ENCODE measurements around the gene CIB1. TPM values are rescaled to one million over a fixed set of nuclear protein-coding genes. Genes with fewer than 3 reads are reported as not detected.
A peak's percentile ranks its signal among the peaks of the same experiment; 100 is the strongest.

CIB1 gene
- total and polyA plus RNA-seq, 2 experiments from 2014 or later = 53.3 to 163 TPM

DNA sequence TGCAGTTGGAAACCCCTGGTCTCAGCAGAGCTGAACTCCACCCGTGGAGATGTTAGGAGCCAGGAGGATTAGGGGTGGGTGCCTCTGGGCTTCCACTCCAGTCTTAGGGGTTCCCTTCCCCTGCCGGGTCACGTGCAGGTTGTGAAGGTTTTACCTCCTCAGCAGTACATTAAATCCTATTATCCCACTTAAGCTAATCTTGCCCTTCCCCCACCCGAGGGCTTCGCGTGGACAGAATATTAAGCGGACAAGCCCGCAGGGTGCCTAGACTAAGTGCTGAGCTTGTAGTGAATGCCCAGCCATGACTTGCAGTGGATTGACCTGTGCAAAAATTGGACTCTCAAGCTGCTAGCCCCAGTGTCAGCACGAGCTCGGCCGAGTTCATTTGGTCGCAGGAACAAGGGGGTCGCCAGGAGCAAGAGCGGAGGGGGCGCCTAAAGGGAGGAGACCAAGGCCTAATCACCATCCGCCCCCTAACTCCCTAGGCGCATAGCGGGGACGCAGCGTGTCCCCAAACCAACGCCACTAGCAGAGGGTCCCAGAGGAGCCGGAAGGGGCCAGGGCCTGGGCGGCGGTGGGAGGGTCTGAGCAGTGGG, 33.1 kb downstream of the CIB1 start:
- H3K4me1 ChIP-seq (ENCODE audit: insufficient read depth) = peaks cover 21% of the 10 kb centered on the region
- peaks cover 28% of the 10 kb centered on the region for H4K20me1 ChIP-seq (ENCODE audit: insufficient read depth, poor library complexity, severe bottlenecking)
- no peaks in the 10 kb centered on the region for H3K27me3 ChIP-seq
- H3K36me3 ChIP-seq (replicated peaks; ENCODE audit: insufficient read depth, low read depth) = no peaks in the 10 kb centered on the region
- peak overlapping the region; percentile 91 for H2AFZ ChIP-seq
- peak overlapping the region; percentile 100 for H3K4me3 ChIP-seq
- H3K27ac ChIP-seq = peak overlapping the region; percentile 94
- H3K9me2 ChIP-seq (replicated peaks; ENCODE audit: insufficient read depth) = no peaks in the 10 kb centered on the region
- peak overlapping the region; percentile 97 for H3K4me2 ChIP-seq
- H3K9me3 ChIP-seq (ENCODE audit: low read depth) = no peaks in the 10 kb centered on the region
- H3K79me2 ChIP-seq = peaks cover 41% of the 10 kb centered on the region
- no peak for TF ChIP-seq EZH2 (IDR thresholded peaks at IDR 0.05; ENCODE audit: borderline replicate concordance)
- TF ChIP-seq, protein P1, sequence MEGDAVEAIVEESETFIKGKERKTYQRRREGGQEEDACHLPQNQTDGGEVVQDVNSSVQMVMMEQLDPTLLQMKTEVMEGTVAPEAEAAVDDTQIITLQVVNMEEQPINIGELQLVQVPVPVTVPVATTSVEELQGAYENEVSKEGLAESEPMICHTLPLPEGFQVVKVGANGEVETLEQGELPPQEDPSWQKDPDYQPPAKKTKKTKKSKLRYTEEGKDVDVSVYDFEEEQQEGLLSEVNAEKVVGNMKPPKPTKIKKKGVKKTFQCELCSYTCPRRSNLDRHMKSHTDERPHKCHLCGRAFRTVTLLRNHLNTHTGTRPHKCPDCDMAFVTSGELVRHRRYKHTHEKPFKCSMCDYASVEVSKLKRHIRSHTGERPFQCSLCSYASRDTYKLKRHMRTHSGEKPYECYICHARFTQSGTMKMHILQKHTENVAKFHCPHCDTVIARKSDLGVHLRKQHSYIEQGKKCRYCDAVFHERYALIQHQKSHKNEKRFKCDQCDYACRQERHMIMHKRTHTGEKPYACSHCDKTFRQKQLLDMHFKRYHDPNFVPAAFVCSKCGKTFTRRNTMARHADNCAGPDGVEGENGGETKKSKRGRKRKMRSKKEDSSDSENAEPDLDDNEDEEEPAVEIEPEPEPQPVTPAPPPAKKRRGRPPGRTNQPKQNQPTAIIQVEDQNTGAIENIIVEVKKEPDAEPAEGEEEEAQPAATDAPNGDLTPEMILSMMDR (IDR thresholded peaks at IDR 0.05; ENCODE audit: poor library complexity) = no peak
- TF ChIP-seq EZH2phosphoT487 (IDR thresholded peaks at IDR 0.05; ENCODE audit: low read depth, severe bottlenecking, unreplicated experiment) = no peak
- DNase-seq (ENCODE audit: low spot score) = no peak
- WGBS (ENCODE audit: low lambda C conversion rate, missing lambda C conversion rate) = 9% methylated on average over 24 of the region's 24 CpGs

GRCh38 chr15:90194655-90195054, 39.1 kb downstream of the CIB1 start:
- Histone ChIP-seq H3K4me2 (no peak overlapping the region), H3K4me1 (ENCODE audit: insufficient read depth) (peaks cover 27% of the 10 kb centered on the region), H3K9me3 (ENCODE audit: low read depth) (no peaks in the 10 kb centered on the region), H3K27me3 (no peaks in the 10 kb centered on the region), H3K9me2 (replicated peaks; ENCODE audit: insufficient read depth) (no peaks in the 10 kb centered on the region), H3K36me3 (replicated peaks; ENCODE audit: insufficient read depth, low read depth) (no peaks in the 10 kb centered on the region), H3K79me2 (peaks cover 26% of the 10 kb centered on the region), H3K4me3 (no peak overlapping the region), H3K27ac (no peak overlapping the region), H2AFZ (no peak overlapping the region), H4K20me1 (ENCODE audit: insufficient read depth, poor library complexity, severe bottlenecking) (no peaks in the 10 kb centered on the region)
- WGBS (ENCODE audit: low lambda C conversion rate, missing lambda C conversion rate) = 96% methylated on average over 2 of the region's 2 CpGs
- no peak for DNase-seq (ENCODE audit: low spot score)
- TF ChIP-seq, protein P1 (IDR thresholded peaks at IDR 0.05; ENCODE audit: poor library complexity) = no peak
- TF ChIP-seq EZH2 (IDR thresholded peaks at IDR 0.05; ENCODE audit: borderline replicate concordance) (no peak), EZH2phosphoT487 (IDR thresholded peaks at IDR 0.05; ENCODE audit: low read depth, severe bottlenecking, unreplicated experiment) (no peak)

GRCh38 chr15:90192961-90193786, 40.6 kb downstream of the CIB1 start:
- Histone ChIP-seq H3K9me2 (replicated peaks; ENCODE audit: insufficient read depth) (no peaks in the 10 kb centered on the region), H3K79me2 (peaks cover 34% of the 10 kb centered on the region), H3K4me3 (no peak overlapping the region), H3K27me3 (no peaks in the 10 kb centered on the region), H3K9me3 (ENCODE audit: low read depth) (no peaks in the 10 kb centered on the region), H4K20me1 (ENCODE audit: insufficient read depth, poor library complexity, severe bottlenecking) (no peaks in the 10 kb centered on the region), H3K36me3 (replicated peaks; ENCODE audit: insufficient read depth, low read depth) (no peaks in the 10 kb centered on the region), H3K27ac (peak overlapping the region; percentile 66), H3K4me2 (no peak overlapping the region), H3K4me1 (ENCODE audit: insufficient read depth) (peaks cover 27% of the 10 kb centered on the region), H2AFZ (no peak overlapping the region)
- 82% methylated on average over 16 of the region's 16 CpGs for WGBS (ENCODE audit: low lambda C conversion rate, missing lambda C conversion rate)
- TF ChIP-seq EZH2 (IDR thresholded peaks at IDR 0.05; ENCODE audit: borderline replicate concordance) (no peak), EZH2phosphoT487 (IDR thresholded peaks at IDR 0.05; ENCODE audit: low read depth, severe bottlenecking, unreplicated experiment) (no peak)
- TF ChIP-seq, protein P1 (IDR thresholded peaks at IDR 0.05; ENCODE audit: poor library complexity) = no peak
- no peak for DNase-seq (ENCODE audit: low spot score)
